CD4-positive, CD25-positive, alpha-beta regulatory T cell (primary cell): ENCODE measurements around the gene GMPR2. TPM values are rescaled to one million over a fixed set of nuclear protein-coding genes. Genes with fewer than 3 reads are reported as not detected.
"Not testable (repeated sequence)": the region's sequence is repeated elsewhere in the genome, so short reads cannot be mapped to it uniquely, and the experiment has no call there.

Experiments
- ATAC-seq, 2 donors: fragments of 150-1000 bp; cut with Tn5 transposase; one replicate each; pipeline ENCODE4 v1.10.0; 2021; ENCODE audit warnings: low read depth in 2 of 2, moderate number of reproducible peaks in 2 of 2, moderate library complexity in 1 of 2
- DNase-seq, 3 donors: peaks; one replicate each; pipeline versions ENCODE4 v3.0.0 to v3.0.0-alpha.2; 2012 to 2022; ENCODE audit warnings: mixed read lengths in 1 of 3
- H3K27ac ChIP-seq: one replicate; pipeline ENCODE4 v1.7.0; 2013; ENCODE audit warnings: mild to moderate bottlenecking, low read length; ENCODE audit not compliant: insufficient read depth, poor library complexity, severe bottlenecking
- H3K27me3 ChIP-seq: one replicate; pipeline ENCODE4 v1.7.0; 2013; ENCODE audit warnings: low read length; ENCODE audit not compliant: control insufficient read depth, insufficient read depth
- H3K36me3 ChIP-seq: one replicate; pipeline ENCODE4 v1.7.0; 2013; ENCODE audit warnings: mild to moderate bottlenecking, low read length, moderate library complexity; ENCODE audit not compliant: control insufficient read depth, insufficient read depth
- H3K4me1 ChIP-seq: 2 replicates; pipeline ENCODE4 v1.7.0; 2013; ENCODE audit warnings: mild to moderate bottlenecking, low read length; ENCODE audit not compliant: insufficient read depth, control insufficient read depth, poor library complexity, severe bottlenecking
- H3K4me3 ChIP-seq: one replicate; pipeline ENCODE4 v1.7.0; 2013; ENCODE audit warnings: low read depth, mild to moderate bottlenecking, low read length, moderate library complexity
- H3K9me3 ChIP-seq, 2 experiments: 1 replicate in 1 of 2; 2 replicates in 1 of 2; pipeline ENCODE4 v1.7.0; 2013; ENCODE audit warnings: low read length in 2 of 2, mild to moderate bottlenecking in 1 of 2, moderate library complexity in 1 of 2; ENCODE audit not compliant: control insufficient read depth in 2 of 2
- H3K27ac Mint-ChIP-seq, 3 donors: one replicate each; pipeline ENCODE4 v1.8.0; 2020 to 2022; ENCODE audit warnings: mild to moderate bottlenecking in 3 of 3, mixed read lengths in 3 of 3, moderate library complexity in 2 of 3
- H3K27me3 Mint-ChIP-seq: one replicate; pipeline ENCODE4 v1.8.0; 2022; ENCODE audit warnings: mild to moderate bottlenecking, mixed read lengths
- H3K36me3 Mint-ChIP-seq: one replicate; pipeline ENCODE4 v1.8.0; 2020; ENCODE audit warnings: mixed read lengths
- H3K4me1 Mint-ChIP-seq, 4 donors: one replicate each; pipeline ENCODE4 v1.8.0; 2020 to 2022; ENCODE audit warnings: mixed read lengths in 4 of 4, mild to moderate bottlenecking in 1 of 4
- H3K4me3 Mint-ChIP-seq, 4 donors: one replicate each; pipeline ENCODE4 v1.8.0; 2020 to 2022; ENCODE audit warnings: mild to moderate bottlenecking in 4 of 4, mixed read lengths in 4 of 4, moderate library complexity in 3 of 4
- H3K9me3 Mint-ChIP-seq, 7 donors: one replicate each; pipeline ENCODE4 v1.8.0; 2020 to 2022; ENCODE audit warnings: mixed read lengths in 7 of 7, mild to moderate bottlenecking in 3 of 7, moderate library complexity in 2 of 7
- polyA plus RNA-seq, 4 donors: library from polyadenylated mRNA; unstranded; fragments of 300-500 nt; fragmentation: Illumina TruSeq; gene quantifications; one replicate each; pipeline ENCODE4 v1.2.3, GENCODE V29; 2021
- total RNA-seq: library from RNA; stranded (reverse); gene quantifications from one replicate; pipeline ENCODE4 v1.2.3, GENCODE V29; 2022

GMPR2 gene
- total and polyA plus RNA-seq, 5 donors from 2014 or later: 49.0 to 117 (median 111) TPM

DNA sequence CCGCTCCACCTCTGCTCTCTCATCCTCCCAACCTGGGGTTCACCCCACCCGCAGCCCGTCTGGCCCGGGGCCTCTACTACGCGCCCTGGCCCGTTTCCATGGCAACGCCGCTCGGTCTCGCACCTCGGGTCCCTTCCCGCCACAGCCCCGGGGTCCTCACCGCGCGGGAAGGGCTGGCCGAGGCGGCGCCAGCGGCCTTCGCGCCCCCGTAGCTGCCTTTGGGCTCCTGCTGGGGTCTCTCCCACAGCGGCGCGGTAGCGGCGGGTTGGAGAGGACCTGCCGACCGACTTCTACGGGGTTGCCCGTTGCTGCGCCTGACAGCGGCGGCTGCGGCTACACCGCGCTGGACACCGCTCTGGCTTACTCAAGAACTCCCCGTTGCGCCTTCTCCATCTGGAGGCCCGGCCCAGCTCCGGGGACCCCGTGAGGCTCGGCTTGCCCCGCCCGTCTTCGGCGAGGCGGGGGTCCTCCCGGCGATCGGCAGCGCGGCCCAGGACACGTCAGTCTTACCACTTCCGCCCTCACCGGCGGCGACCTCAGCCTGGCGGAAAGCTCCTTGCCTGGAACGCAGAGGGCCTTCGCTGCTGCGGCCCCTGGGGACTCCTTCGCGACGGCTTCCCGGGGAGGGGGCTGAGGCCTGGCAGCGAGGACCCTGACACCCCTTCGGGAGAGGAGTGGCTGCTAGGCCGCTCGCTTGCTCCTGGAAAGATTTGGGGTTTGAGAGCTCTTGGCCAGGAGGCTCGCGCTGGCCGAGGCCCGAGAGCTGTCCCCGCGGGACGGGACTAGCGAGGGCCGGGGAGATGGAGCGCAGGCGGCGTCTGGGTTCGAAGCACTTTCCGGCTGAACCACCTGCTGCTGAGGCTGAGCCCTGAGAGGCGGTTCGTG lies 37.3 kb upstream of the GMPR2 start, which contains the start of gene TM9SF1:
Gene TM9SF1, minus strand, starts transcription at position 256 of the 885 bp plus-strand sequence. CDS start 422 bp downstream, outside the sequence.
- H3K4me3 Mint-ChIP-seq: peak within 1 kb of the TSS; percentile 94 to 99 (median 96)
- peaks cover 27 to 75% (median 44%) of the 10 kb centered on the region in 4 donors for H3K4me1 Mint-ChIP-seq
- DNase-seq (peak; percentile 83 to 95 (median 92)), ATAC-seq (peak; percentile 90 to 91)
- Histone ChIP-seq H3K36me3 (peaks cover 12% of the 10 kb centered on the region), H3K9me3 (no peaks in the 10 kb centered on the region), H3K27me3 (no peaks in the 10 kb centered on the region), H3K4me3 (peak within 1 kb of the TSS; percentile 79), H3K4me1 (peaks cover 40% of the 10 kb centered on the region), H3K27ac (peak within 1 kb of the TSS; percentile 98)
- H3K27me3 Mint-ChIP-seq: peaks cover 13% of the 10 kb centered on the region
- H3K27ac Mint-ChIP-seq: peak within 1 kb of the TSS; percentile 98
- no peaks in the 10 kb centered on the region for H3K9me3 Mint-ChIP-seq
- H3K36me3 Mint-ChIP-seq: peaks cover 17% of the 10 kb centered on the region

DNA sequence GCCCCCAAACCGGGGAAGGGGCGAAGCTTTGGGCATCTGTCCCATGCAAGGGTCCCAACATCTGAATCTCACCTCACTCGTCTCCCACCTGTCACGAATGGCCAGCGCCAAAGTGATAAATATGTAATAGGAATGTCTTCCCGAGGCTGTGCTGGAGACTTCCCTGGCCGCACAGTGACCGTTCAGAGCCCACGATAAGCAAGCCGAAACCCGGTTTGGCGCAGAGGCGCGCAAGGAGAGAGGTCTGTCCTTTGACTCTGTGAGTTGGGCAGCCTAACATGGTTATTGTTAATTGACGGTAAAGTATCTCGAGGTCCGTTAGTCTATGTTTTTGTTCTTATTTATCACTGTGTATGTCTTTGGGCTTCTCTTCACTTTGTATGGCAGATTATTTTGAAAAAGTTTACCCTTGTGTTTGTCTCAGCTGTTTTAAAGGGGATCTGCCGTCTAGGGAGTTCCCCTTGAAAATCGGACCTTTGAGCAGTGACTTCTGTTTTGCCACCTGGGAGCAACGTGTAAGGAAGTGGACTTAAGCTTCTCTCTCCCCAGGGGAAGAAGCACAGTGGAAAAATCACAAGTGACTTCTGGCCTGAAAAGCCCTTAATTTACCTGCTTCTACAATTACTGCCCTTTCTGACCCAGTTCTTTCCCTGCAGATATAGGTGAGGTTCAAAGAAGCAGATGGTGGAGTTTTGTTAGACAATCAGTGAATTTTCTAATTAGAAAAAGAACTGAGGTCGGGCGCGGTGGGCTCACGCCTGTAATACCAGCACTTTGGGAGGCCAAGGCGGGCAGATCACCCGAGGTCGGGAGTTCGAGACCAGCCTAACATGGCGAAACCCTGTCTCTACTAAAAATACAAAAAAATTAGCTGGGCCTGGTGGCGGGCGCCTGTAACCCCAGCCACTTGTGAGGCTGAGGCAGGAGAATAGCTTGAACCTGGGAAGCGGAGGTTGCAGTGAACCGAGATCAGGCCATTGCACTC lies 36.4 kb upstream of the GMPR2 start:
- peak in 1 of 3 donors; percentile 35 for DNase-seq
- Histone ChIP-seq H3K4me3 (peak overlapping the region; percentile 79), H3K9me3 (no peaks in the 10 kb centered on the region), H3K27ac (peak overlapping the region; percentile 98), H3K36me3 (peaks cover 13% of the 10 kb centered on the region), H3K4me1 (peaks cover 40% of the 10 kb centered on the region), H3K27me3 (no peaks in the 10 kb centered on the region)
- Mint-ChIP-seq H3K36me3 (peaks cover 19% of the 10 kb centered on the region), H3K9me3 (peaks cover 0 to under 1% (median 0%) of the 10 kb centered on the region in 7 donors), H3K4me1 (peaks cover 27 to 72% (median 45%) of the 10 kb centered on the region in 4 donors), H3K4me3 (peak overlapping the region; percentile 94 to 99 (median 96)), H3K27ac (peak overlapping the region; percentile 98), H3K27me3 (peaks cover 13% of the 10 kb centered on the region)
- no peak for ATAC-seq

DNA sequence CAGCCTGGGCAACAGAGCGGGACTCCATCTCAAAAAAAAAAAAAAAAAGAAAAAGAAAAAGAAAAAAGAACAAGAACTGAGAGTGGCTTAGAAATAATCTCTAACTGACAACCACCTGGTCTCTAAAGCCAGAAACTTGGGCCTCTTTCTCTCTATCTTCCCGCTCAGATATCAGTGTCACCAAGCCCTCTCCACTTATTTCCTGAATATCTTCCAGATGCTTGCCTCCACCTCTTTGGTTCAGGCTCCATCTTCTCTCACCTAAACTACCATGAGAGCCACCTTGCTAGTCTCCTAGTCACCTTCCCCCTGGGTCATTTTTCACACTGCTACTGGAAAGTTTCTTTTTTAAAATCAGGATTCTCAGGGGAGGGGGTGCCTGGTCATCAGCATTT lies 35.7 kb upstream of the GMPR2 start:
- Histone ChIP-seq H3K4me1 (peaks cover 40% of the 10 kb centered on the region), H3K27me3 (no peaks in the 10 kb centered on the region), H3K4me3 (no peak overlapping the region), H3K27ac (no peak overlapping the region), H3K9me3 (no peaks in the 10 kb centered on the region), H3K36me3 (peaks cover 12% of the 10 kb centered on the region)
- Mint-ChIP-seq H3K4me1 (peaks cover 22 to 69% (median 42%) of the 10 kb centered on the region in 4 donors), H3K27me3 (peaks cover 13% of the 10 kb centered on the region), H3K9me3 (peaks cover 0 to 2% (median 0%) of the 10 kb centered on the region in 7 donors), H3K27ac (peak overlapping the region in 1 of 3 donors; percentile 98), H3K4me3 (peak overlapping the region; percentile 94 to 99 (median 96)), H3K36me3 (peaks cover 23% of the 10 kb centered on the region)
- DNase-seq (no peak), ATAC-seq (no peak)

DNA sequence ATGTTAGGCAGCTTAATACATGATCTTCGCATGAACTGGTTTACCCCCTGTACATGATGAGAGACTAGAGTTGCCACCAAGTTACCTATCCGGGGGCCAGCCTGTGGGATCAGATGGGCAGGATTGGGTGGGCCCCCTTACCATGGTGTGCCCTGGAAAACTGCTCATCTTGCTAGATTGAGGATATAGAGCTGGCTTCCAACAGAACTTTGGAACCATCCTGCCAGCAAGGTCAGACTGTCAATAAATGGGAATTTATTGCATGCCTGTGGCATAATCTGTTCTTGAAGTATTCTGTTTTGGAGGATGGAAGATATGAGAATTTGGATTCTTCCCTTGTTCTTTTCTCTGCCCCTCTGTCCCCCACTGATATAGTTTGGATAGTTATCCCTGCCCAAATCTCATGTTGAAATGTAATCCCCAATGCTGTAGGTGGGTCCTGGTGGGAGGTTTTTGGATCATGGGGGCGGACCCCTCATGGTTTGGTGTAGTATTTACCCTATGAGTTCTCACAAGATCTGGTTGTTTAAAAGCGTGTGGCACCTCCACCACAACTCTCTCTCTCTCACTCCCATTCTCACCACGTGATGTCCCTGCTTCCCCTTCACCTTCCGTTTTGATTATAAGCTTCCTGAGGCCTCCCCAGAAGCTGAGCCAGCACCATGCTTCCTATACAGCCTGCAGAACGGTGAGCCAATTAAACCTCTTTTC lies 33.8 kb upstream of the GMPR2 start:
- Histone ChIP-seq H3K4me3 (no peak overlapping the region), H3K9me3 (no peaks in the 10 kb centered on the region), H3K27ac (peak overlapping the region; percentile 23), H3K27me3 (no peaks in the 10 kb centered on the region), H3K36me3 (peaks cover 4% of the 10 kb centered on the region), H3K4me1 (peaks cover 39% of the 10 kb centered on the region)
- peak overlapping the region in 3 of 4 donors; percentile 4 to 91 (median 38) for H3K4me3 Mint-ChIP-seq
- H3K27me3 Mint-ChIP-seq: peaks cover 13% of the 10 kb centered on the region
- peaks cover 24% of the 10 kb centered on the region for H3K36me3 Mint-ChIP-seq
- ATAC-seq: no peak
- H3K4me1 Mint-ChIP-seq: peaks cover 22 to 66% (median 40%) of the 10 kb centered on the region in 4 donors
- H3K27ac Mint-ChIP-seq: peak overlapping the region; percentile 70 to 91 (median 77)
- H3K9me3 Mint-ChIP-seq: peaks cover 0 to 2% (median 0%) of the 10 kb centered on the region in 7 donors
- no peak for DNase-seq

DNA sequence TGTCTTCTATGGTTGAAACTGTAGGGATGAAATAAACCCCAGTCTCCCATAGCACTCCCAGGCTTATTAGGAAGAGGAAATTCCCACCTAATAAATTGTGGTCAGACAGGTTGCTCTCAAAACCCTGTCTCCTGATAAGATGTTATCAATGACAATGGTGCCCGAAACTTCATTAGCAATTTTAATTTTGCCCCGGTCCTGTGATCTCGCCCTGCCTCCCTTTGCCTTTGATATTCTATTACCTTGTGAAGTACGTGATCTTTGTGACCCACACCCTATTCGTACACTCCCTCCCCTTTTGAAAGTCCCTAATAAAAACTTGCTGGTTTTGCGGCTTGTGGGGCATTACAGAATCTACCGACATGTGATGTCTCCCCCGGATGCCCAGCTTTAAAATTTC lies 30.2 kb upstream of the GMPR2 start:
- H3K27ac ChIP-seq, H3K27me3 ChIP-seq, ATAC-seq, DNase-seq, H3K9me3 ChIP-seq, H3K27me3 Mint-ChIP-seq, H3K4me1 ChIP-seq, H3K9me3 Mint-ChIP-seq, H3K4me3 Mint-ChIP-seq, H3K4me3 ChIP-seq: not testable (repeated sequence)
- Mint-ChIP-seq H3K4me1 (peaks cover 25 to 59% (median 30%) of the 10 kb centered on the region in 4 donors), H3K27ac (peak overlapping the region in 1 of 3 donors; percentile 32), H3K36me3 (peaks cover 44% of the 10 kb centered on the region)
- H3K36me3 ChIP-seq: peaks cover 26% of the 10 kb centered on the region

DNA sequence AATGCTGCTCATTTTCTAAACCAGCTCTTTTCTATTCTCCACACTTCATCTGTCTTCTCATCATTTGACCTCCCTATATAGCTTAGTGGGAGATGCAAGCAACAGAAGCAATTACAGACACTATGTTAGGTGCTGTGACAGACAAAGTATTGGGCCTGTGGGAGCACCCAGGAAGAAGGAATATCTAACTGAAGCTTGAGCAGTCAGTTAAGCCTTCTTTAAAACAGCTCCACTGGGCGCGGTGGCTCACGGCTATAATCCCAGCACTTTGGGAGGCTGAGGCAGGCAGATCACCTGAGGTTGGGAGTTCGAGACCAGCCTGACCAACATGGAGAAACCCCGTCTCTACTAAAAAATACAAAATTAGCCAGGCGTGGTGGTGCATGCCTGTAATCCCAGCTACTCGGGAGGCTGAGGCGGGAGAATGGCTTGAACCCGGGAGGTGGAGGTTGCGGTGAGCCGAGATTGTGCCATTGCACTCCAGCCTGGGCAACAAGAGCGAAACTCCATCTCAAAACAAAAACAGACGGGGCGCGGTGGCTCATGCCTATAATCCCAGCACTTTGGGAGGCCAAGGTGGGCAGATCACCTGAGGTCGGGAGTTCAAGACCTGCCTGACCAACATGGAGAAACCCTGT lies 29.4 kb upstream of the GMPR2 start:
- H3K4me1 ChIP-seq, H3K9me3 ChIP-seq, H3K4me3 ChIP-seq, H3K9me3 Mint-ChIP-seq, H3K27ac Mint-ChIP-seq, DNase-seq, H3K4me3 Mint-ChIP-seq, H3K27ac ChIP-seq, ATAC-seq, H3K27me3 Mint-ChIP-seq, H3K27me3 ChIP-seq: not testable (repeated sequence)
- H3K4me1 Mint-ChIP-seq: peaks cover 25 to 55% (median 32%) of the 10 kb centered on the region in 4 donors
- H3K36me3 Mint-ChIP-seq: peaks cover 49% of the 10 kb centered on the region
- peaks cover 30% of the 10 kb centered on the region for H3K36me3 ChIP-seq
